CD14-positive monocyte (primary cell): ENCODE measurements around the gene CTTNBP2. TPM values are rescaled to one million over a fixed set of nuclear protein-coding genes. Genes with fewer than 3 reads are reported as not detected.

Experiments
- DNase-seq, 3 donors: peaks; one replicate each; pipeline ENCODE4 v3.0.0-alpha.2; 2011 to 2022
- H2AFZ ChIP-seq: 2 replicates; pipeline ENCODE4 v1.6.0; 2012; ENCODE audit warnings: mild to moderate bottlenecking, low read depth, low read length, inconsistent platforms; ENCODE audit not compliant: insufficient read depth, poor library complexity, severe bottlenecking
- H3K27ac ChIP-seq, 2 donors: 1 replicate in 1 of 2; 2 replicates in 1 of 2; pipeline ENCODE4 v1.5.1; 2012 to 2013; ENCODE audit warnings: low read length in 2 of 2, control low read depth in 1 of 2, inconsistent platforms in 1 of 2, low read depth in 1 of 2, mild to moderate bottlenecking in 1 of 2
- H3K27me3 ChIP-seq, 2 donors: one replicate each; pipeline versions ENCODE4 v1.6.0 to v1.6.1; 2011 to 2013; ENCODE audit warnings: low read length in 2 of 2; ENCODE audit not compliant: control insufficient read depth in 2 of 2, insufficient read depth in 2 of 2
- H3K36me3 ChIP-seq, 2 donors: replicated peaks in 1 of 2; 1 replicate in 1 of 2; 2 replicates in 1 of 2; pipeline versions ENCODE4 v1.5.1 to v1.6.1; 2012 to 2013; ENCODE audit warnings: low read length in 2 of 2, control low read depth in 1 of 2, inconsistent platforms in 1 of 2, mild to moderate bottlenecking in 1 of 2; ENCODE audit not compliant: insufficient read depth in 2 of 2, control insufficient read depth in 1 of 2
- H3K4me1 ChIP-seq, 2 donors: 1 replicate in 1 of 2; 2 replicates in 1 of 2; pipeline versions ENCODE4 v1.5.1 to v1.6.1; 2012 to 2013; ENCODE audit warnings: low read length in 2 of 2, control low read depth in 1 of 2, inconsistent platforms in 1 of 2, mild to moderate bottlenecking in 1 of 2, moderate library complexity in 1 of 2; ENCODE audit not compliant: insufficient read depth in 2 of 2, control insufficient read depth in 1 of 2
- H3K4me2 ChIP-seq: replicated peaks from 2 replicates; pipeline ENCODE3; 2012; ENCODE audit warnings: low read length, moderate library complexity, mild to moderate bottlenecking; ENCODE audit not compliant: poor library complexity, severe bottlenecking; ENCODE audit errors: extremely low read depth
- H3K4me3 ChIP-seq, 3 experiments: fragments of 200-600 bp in 1 of 3; sonication (generic) in 1 of 3; replicated peaks in 1 of 3; 1 replicate in 2 of 3; 2 replicates in 1 of 3; pipeline ENCODE4 v1.5.1; 2011 to 2013; ENCODE audit warnings: low read length in 3 of 3, mild to moderate bottlenecking in 3 of 3, control low read depth in 2 of 3, low read depth in 2 of 3, inconsistent platforms in 1 of 3, moderate library complexity in 1 of 3
- H3K79me2 ChIP-seq: 2 replicates; pipeline ENCODE4 v1.6.0; 2012; ENCODE audit warnings: mild to moderate bottlenecking, control low read depth, inconsistent platforms, low read length, moderate library complexity; ENCODE audit not compliant: insufficient read depth
- H3K9ac ChIP-seq: 2 replicates; pipeline ENCODE4 v1.6.0; 2017; ENCODE audit warnings: low read length, mild to moderate bottlenecking; ENCODE audit not compliant: insufficient read depth, poor library complexity, severe bottlenecking
- H3K9me3 ChIP-seq, 2 donors: replicated peaks in 1 of 2; 1 replicate in 1 of 2; 2 replicates in 1 of 2; pipeline versions ENCODE4 v1.5.1 to v1.6.1; 2012 to 2013; ENCODE audit warnings: low read length in 2 of 2, control low read depth in 1 of 2; ENCODE audit not compliant: control insufficient read depth in 1 of 2, insufficient read depth in 1 of 2
- H4K20me1 ChIP-seq: 2 replicates; pipeline ENCODE4 v1.6.0; 2012; ENCODE audit warnings: mild to moderate bottlenecking, low read length, control low read depth, moderate library complexity; ENCODE audit not compliant: insufficient read depth
- H3K27ac Mint-ChIP-seq, 7 donors: one replicate each; pipeline ENCODE4 v1.8.0; 2020; ENCODE audit warnings: mild to moderate bottlenecking in 7 of 7, mixed read lengths in 7 of 7, moderate library complexity in 6 of 7, inconsistent platforms in 2 of 7
- H3K27me3 Mint-ChIP-seq, 3 donors: one replicate each; pipeline ENCODE4 v1.8.0; 2021 to 2022; ENCODE audit warnings: low read depth in 3 of 3, mild to moderate bottlenecking in 3 of 3, mixed read lengths in 3 of 3, moderate library complexity in 3 of 3, inconsistent platforms in 1 of 3
- H3K36me3 Mint-ChIP-seq, 2 donors: one replicate each; pipeline ENCODE4 v1.8.0; 2020; ENCODE audit warnings: mixed read lengths in 2 of 2, inconsistent platforms in 1 of 2, mild to moderate bottlenecking in 1 of 2
- H3K4me1 Mint-ChIP-seq: one replicate; pipeline ENCODE4 v1.8.0; 2020; ENCODE audit warnings: mild to moderate bottlenecking, mixed read lengths
- H3K4me3 Mint-ChIP-seq, 2 donors: one replicate each; pipeline ENCODE4 v1.8.0; 2020; ENCODE audit warnings: mild to moderate bottlenecking in 2 of 2, mixed read lengths in 2 of 2, moderate library complexity in 1 of 2
- H3K9me3 Mint-ChIP-seq, 7 donors: one replicate each; pipeline ENCODE4 v1.8.0; 2020 to 2022; ENCODE audit warnings: mixed read lengths in 7 of 7, mild to moderate bottlenecking in 6 of 7, moderate library complexity in 6 of 7, inconsistent platforms in 2 of 7
- CTCF ChIP-seq: fragments of 200-600 bp; IDR thresholded peaks from one replicate; pipeline ENCODE4 v1.8.0; 2022; ENCODE audit warnings: antibody characterized with exemption, mild to moderate bottlenecking
- WGBS: methylation state at CpG from one replicate; pipeline ENCODE4 v1.1.5; 2013; ENCODE audit warnings: missing lambda C conversion rate; ENCODE audit not compliant: insufficient coverage; 5-methylcytosine and 5-hydroxymethylcytosine counted together
- intact Hi-C, 2 donors: fragments of 100-400 bp; cut with micrococcal nuclease; formaldehyde crosslinking; loops; one replicate each; pipeline versions ENCODE4 v1.15.0 to v1.15.1; 2023
- polyA plus RNA-seq, 3 donors: library from polyadenylated mRNA; depleted of rRNA in 1 of 3; unstranded in 2 of 3; stranded (reverse) in 1 of 3; fragments of 300-500 nt in 2 of 3; fragments of >200 nt in 1 of 3; fragmentation: Illumina TruSeq in 2 of 3; gene quantifications; 1 replicate in 2 of 3; 2 replicates in 1 of 3; pipeline ENCODE4 v1.2.3, GENCODE V29; 2012 to 2021

The CTTNBP2 gene
- polyA plus RNA-seq, 3 donors = 0.38 to 1.4 TPM; not detected in 1

GRCh38 chr7:117907049-117907640 is 33.9 kb upstream of the CTTNBP2 start:
- H3K27ac ChIP-seq = no peak overlapping the region
- 96% methylated on average over 4 of the region's 4 CpGs for WGBS
- no peak overlapping the region for H2AFZ ChIP-seq
- no peak for DNase-seq
- no peaks in the 10 kb centered on the region for H3K79me2 ChIP-seq
- H3K4me1 ChIP-seq = no peaks in the 10 kb centered on the region
- H3K4me3 ChIP-seq = no peak overlapping the region
- no peaks in the 10 kb centered on the region for H3K36me3 ChIP-seq
- no peaks in the 10 kb centered on the region for H3K27me3 ChIP-seq
- Mint-ChIP-seq H3K4me1 (no peaks in the 10 kb centered on the region), H3K27me3 (peaks cover 0 to 2% (median 0%) of the 10 kb centered on the region in 3 donors), H3K4me3 (no peak overlapping the region), H3K36me3 (no peaks in the 10 kb centered on the region), H3K27ac (no peak overlapping the region), H3K9me3 (no peaks in the 10 kb centered on the region)
- H3K4me2 ChIP-seq = no peak overlapping the region
- no peaks in the 10 kb centered on the region for H4K20me1 ChIP-seq
- H3K9me3 ChIP-seq = no peaks in the 10 kb centered on the region
- H3K9ac ChIP-seq = no peak overlapping the region
- intact Hi-C loops = no loop called here
- no peak for TF ChIP-seq CTCF

- Mint-ChIP-seq H3K4me1 (no peaks in the 10 kb centered on the region), H3K9me3 (peaks cover 0 to 3% (median 0%) of the 10 kb centered on the region in 7 donors), H3K36me3 (no peaks in the 10 kb centered on the region), H3K27me3 (peaks cover 0 to 2% (median 0%) of the 10 kb centered on the region in 3 donors), H3K4me3 (no peak overlapping the region), H3K27ac (no peak overlapping the region)
- Histone ChIP-seq H3K27ac (no peak overlapping the region), H3K79me2 (no peaks in the 10 kb centered on the region), H3K9ac (no peak overlapping the region), H3K27me3 (peaks cover 0 to 3% of the 10 kb centered on the region in 2 donors), H3K36me3 (no peaks in the 10 kb centered on the region), H3K4me1 (no peaks in the 10 kb centered on the region), H3K9me3 (no peaks in the 10 kb centered on the region), H4K20me1 (no peaks in the 10 kb centered on the region), H3K4me3 (no peak overlapping the region), H2AFZ (no peak overlapping the region), H3K4me2 (no peak overlapping the region)
- intact Hi-C loops = no loop called here
- WGBS = no CpG with 5 or more reads among the region's 5 CpGs
- DNase-seq = no peak
- no peak for TF ChIP-seq CTCF
These were observed 29.2 kb upstream of the CTTNBP2 start for GRCh38 chr7:117902314-117902889.
